ENCODE measurements around the gene F8. TPM values are rescaled to one million over a fixed set of nuclear protein-coding genes. Genes with fewer than 3 reads are reported as not detected.

The F8 gene
- total and polyA plus RNA-seq, 9 of the 15 experiments (the other 6 are each of a cell fraction or from before 2014, with no cell fraction given) = 0.41 to 3.8 (median 0.91) TPM

MicroRNA genes within 50 kb of the gene (microRNA counts, 767-probe panel; counts per million panel counts)
- not detected for microRNA hsa-miR-1184

Small RNA genes within 50 kb of the gene (microRNA-seq; reads per million reads assigned to microRNA genes)
- gene MIR1184-1 (ENCODE audit: borderline microRNAs expressed) = not detected

Small RNA genes within 50 kb of the gene (small RNA-seq; reads per million reads assigned to genes)
- not detected for gene MIR1184-1

Other genes with a start within 250 kb of the F8 start
Only the 7 nearest of the 9 such genes appear.
- not detected in 2 replicates for gene SMIM9, start 188.1 kb downstream of the F8 start, total RNA-seq (2014; rRNA removed)
- not detected in 2 replicates for gene SMIM9, start 188.1 kb downstream of the F8 start, total RNA-seq (2014; rRNA removed; fragmentation: Illumina TruSeq; extraction: Trizol)
- not detected in 2 replicates for gene SMIM9, start 188.1 kb downstream of the F8 start, total RNA-seq (2015; rRNA removed; fragmentation: Illumina TruSeq; extraction: Trizol)
- not detected in 2 replicates for gene SMIM9, start 188.1 kb downstream of the F8 start, total RNA-seq (2021)
- not detected in 2 replicates for gene SMIM9, start 188.1 kb downstream of the F8 start, polyA plus RNA-seq (2011; rRNA removed)
- gene SMIM9, start 188.1 kb downstream of the F8 start, polyA plus RNA-seq (2014; fragmentation: Illumina TruSeq; extraction: Trizol) = not detected in 2 replicates
- gene SMIM9, start 188.1 kb downstream of the F8 start, polyA plus RNA-seq (2014; fragmentation: Nextera tagmentation; extraction: Ambion mirVana) = under 1 TPM in 1 of 2 experiments, not detected in 1; 0.08 TPM
- not detected in 2 replicates for gene SMIM9, start 188.1 kb downstream of the F8 start, polyA plus RNA-seq (2014; rRNA removed)
- gene F8A1, start 136.4 kb downstream of the F8 start, total RNA-seq (2014; rRNA removed) = not detected in 2 replicates
- gene F8A1, start 136.4 kb downstream of the F8 start, total RNA-seq (2014; rRNA removed; fragmentation: Illumina TruSeq; extraction: Trizol) = not detected in 2 replicates
- 0.11 TPM in 1 of 2 replicates, not detected in the other for gene F8A1, start 136.4 kb downstream of the F8 start, total RNA-seq (2015; rRNA removed; fragmentation: Illumina TruSeq; extraction: Trizol)
- 0.27 TPM in 1 of 2 replicates, not detected in the other for gene F8A1, start 136.4 kb downstream of the F8 start, total RNA-seq (2021)
- not detected in 2 replicates for gene F8A1, start 136.4 kb downstream of the F8 start, polyA plus RNA-seq (2011; rRNA removed)
- 0.08 TPM in 1 of 2 replicates, not detected in the other for gene F8A1, start 136.4 kb downstream of the F8 start, polyA plus RNA-seq (2014; fragmentation: Illumina TruSeq; extraction: Trizol)
- not detected for gene F8A1, start 136.4 kb downstream of the F8 start, polyA plus RNA-seq (2014; fragmentation: Nextera tagmentation; extraction: Ambion mirVana)
- gene F8A1, start 136.4 kb downstream of the F8 start, polyA plus RNA-seq (2014; rRNA removed) = not detected in 2 replicates
- 50.3 and 50.6 TPM in 2 replicates for gene FUNDC2, start 4.1 kb upstream of the F8 start, total RNA-seq (2014; rRNA removed)
- gene FUNDC2, start 4.1 kb upstream of the F8 start, total RNA-seq (2014; rRNA removed; fragmentation: Illumina TruSeq; extraction: Trizol) = 123 and 140 TPM in 2 replicates
- 90.4 and 98.8 TPM in 2 replicates for gene FUNDC2, start 4.1 kb upstream of the F8 start, total RNA-seq (2015; rRNA removed; fragmentation: Illumina TruSeq; extraction: Trizol)
- 90.2 and 91.2 TPM in 2 replicates for gene FUNDC2, start 4.1 kb upstream of the F8 start, total RNA-seq (2021)
- gene FUNDC2, start 4.1 kb upstream of the F8 start, polyA plus RNA-seq (2011; rRNA removed) = 235 and 257 TPM in 2 replicates
- 143 and 170 TPM in 2 replicates for gene FUNDC2, start 4.1 kb upstream of the F8 start, polyA plus RNA-seq (2014; fragmentation: Illumina TruSeq; extraction: Trizol)
- gene FUNDC2, start 4.1 kb upstream of the F8 start, polyA plus RNA-seq (2014; fragmentation: Nextera tagmentation; extraction: Ambion mirVana) = 100 to 1,000 TPM; 146 to 185 TPM
- 99.2 and 105 TPM in 2 replicates for gene FUNDC2, start 4.1 kb upstream of the F8 start, polyA plus RNA-seq (2014; rRNA removed)
- 10.4 and 12.2 TPM in 2 replicates for gene CMC4, start 48.4 kb upstream of the F8 start, total RNA-seq (2014; rRNA removed)
- gene CMC4, start 48.4 kb upstream of the F8 start, total RNA-seq (2014; rRNA removed; fragmentation: Illumina TruSeq; extraction: Trizol) = 8.0 and 9.1 TPM in 2 replicates
- 8.2 and 10.2 TPM in 2 replicates for gene CMC4, start 48.4 kb upstream of the F8 start, total RNA-seq (2015; rRNA removed; fragmentation: Illumina TruSeq; extraction: Trizol)
- gene CMC4, start 48.4 kb upstream of the F8 start, total RNA-seq (2021) = 5.3 and 5.4 TPM in 2 replicates
- 14.6 and 16.2 TPM in 2 replicates for gene CMC4, start 48.4 kb upstream of the F8 start, polyA plus RNA-seq (2011; rRNA removed)
- gene CMC4, start 48.4 kb upstream of the F8 start, polyA plus RNA-seq (2014; fragmentation: Illumina TruSeq; extraction: Trizol) = 12.4 and 13.8 TPM in 2 replicates
- gene CMC4, start 48.4 kb upstream of the F8 start, polyA plus RNA-seq (2014; fragmentation: Nextera tagmentation; extraction: Ambion mirVana) = 1 to 10 TPM; 3.5 to 6.3 TPM
- 16.9 and 19.8 TPM in 2 replicates for gene CMC4, start 48.4 kb upstream of the F8 start, polyA plus RNA-seq (2014; rRNA removed)
- 19.1 and 28.0 TPM in 2 replicates for gene MTCP1, start 48.4 kb upstream of the F8 start, total RNA-seq (2014; rRNA removed)
- gene MTCP1, start 48.4 kb upstream of the F8 start, total RNA-seq (2014; rRNA removed; fragmentation: Illumina TruSeq; extraction: Trizol) = 24.2 and 27.1 TPM in 2 replicates
- 17.0 and 20.8 TPM in 2 replicates for gene MTCP1, start 48.4 kb upstream of the F8 start, total RNA-seq (2015; rRNA removed; fragmentation: Illumina TruSeq; extraction: Trizol)
- 22.9 and 27.6 TPM in 2 replicates for gene MTCP1, start 48.4 kb upstream of the F8 start, total RNA-seq (2021)
- gene MTCP1, start 48.4 kb upstream of the F8 start, polyA plus RNA-seq (2011; rRNA removed) = 18.5 and 27.6 TPM in 2 replicates
- gene MTCP1, start 48.4 kb upstream of the F8 start, polyA plus RNA-seq (2014; fragmentation: Illumina TruSeq; extraction: Trizol) = 16.0 and 20.0 TPM in 2 replicates
- gene MTCP1, start 48.4 kb upstream of the F8 start, polyA plus RNA-seq (2014; fragmentation: Nextera tagmentation; extraction: Ambion mirVana) = 10 to 100 TPM; 12.7 to 20.9 TPM
- gene MTCP1, start 48.4 kb upstream of the F8 start, polyA plus RNA-seq (2014; rRNA removed) = 18.5 and 25.0 TPM in 2 replicates
- 9.6 and 14.2 TPM in 2 replicates for gene BRCC3, start 48.8 kb upstream of the F8 start, total RNA-seq (2014; rRNA removed)
- 24.9 and 26.1 TPM in 2 replicates for gene BRCC3, start 48.8 kb upstream of the F8 start, total RNA-seq (2014; rRNA removed; fragmentation: Illumina TruSeq; extraction: Trizol)
- 24.9 and 26.7 TPM in 2 replicates for gene BRCC3, start 48.8 kb upstream of the F8 start, total RNA-seq (2015; rRNA removed; fragmentation: Illumina TruSeq; extraction: Trizol)
- 20.9 and 21.5 TPM in 2 replicates for gene BRCC3, start 48.8 kb upstream of the F8 start, total RNA-seq (2021)
- 30.2 and 42.9 TPM in 2 replicates for gene BRCC3, start 48.8 kb upstream of the F8 start, polyA plus RNA-seq (2011; rRNA removed)
- 25.1 and 33.5 TPM in 2 replicates for gene BRCC3, start 48.8 kb upstream of the F8 start, polyA plus RNA-seq (2014; fragmentation: Illumina TruSeq; extraction: Trizol)
- 10 to 100 TPM; 31.2 to 44.8 TPM for gene BRCC3, start 48.8 kb upstream of the F8 start, polyA plus RNA-seq (2014; fragmentation: Nextera tagmentation; extraction: Ambion mirVana)
- gene BRCC3, start 48.8 kb upstream of the F8 start, polyA plus RNA-seq (2014; rRNA removed) = 20.2 and 23.3 TPM in 2 replicates
- 69.5 and 83.2 TPM in 2 replicates for gene VBP1, start 193.7 kb upstream of the F8 start, total RNA-seq (2014; rRNA removed)
- gene VBP1, start 193.7 kb upstream of the F8 start, total RNA-seq (2014; rRNA removed; fragmentation: Illumina TruSeq; extraction: Trizol) = 176 and 199 TPM in 2 replicates
- gene VBP1, start 193.7 kb upstream of the F8 start, total RNA-seq (2015; rRNA removed; fragmentation: Illumina TruSeq; extraction: Trizol) = 130 and 142 TPM in 2 replicates
- gene VBP1, start 193.7 kb upstream of the F8 start, total RNA-seq (2021) = 123 and 126 TPM in 2 replicates
- gene VBP1, start 193.7 kb upstream of the F8 start, polyA plus RNA-seq (2011; rRNA removed) = 71.0 and 151 TPM in 2 replicates
- 130 and 175 TPM in 2 replicates for gene VBP1, start 193.7 kb upstream of the F8 start, polyA plus RNA-seq (2014; fragmentation: Illumina TruSeq; extraction: Trizol)
- gene VBP1, start 193.7 kb upstream of the F8 start, polyA plus RNA-seq (2014; fragmentation: Nextera tagmentation; extraction: Ambion mirVana) = 100 to 1,000 TPM; 245 to 263 TPM
- gene VBP1, start 193.7 kb upstream of the F8 start, polyA plus RNA-seq (2014; rRNA removed) = 98.8 and 113 TPM in 2 replicates

Measured in K562 (cell line).